GM23338 (cell line): Measurements from ENCODE around the gene SPECC1. TPM values are rescaled to one million over a fixed set of nuclear protein-coding genes. Genes with fewer than 3 reads are reported as not detected.
"Not testable (repeated sequence)": the region's sequence is repeated elsewhere in the genome, so short reads cannot be mapped to it uniquely, and the experiment has no call there.

Source experiments
- ATAC-seq: fragments of 200-7000 bp; cut with Tn5 transposase; 3 replicates; pipeline ENCODE4 v1.9.1; 2020
- DNase-seq: peaks from one replicate; pipeline ENCODE4 v3.0.0-alpha.2; 2015; ENCODE audit warnings: low spot score
- H2AFZ ChIP-seq: fragments of 200-600 bp; sonication (generic); 2 replicates; pipeline ENCODE4 v1.8.0; 2016; ENCODE audit warnings: antibody characterized with exemption, mild to moderate bottlenecking, moderate library complexity
- H3F3A ChIP-seq: fragments of 200-600 bp; sonication (generic); replicated peaks from 2 replicates; pipeline ENCODE4 v1.8.0; 2017; ENCODE audit warnings: antibody characterized with exemption, mixed run types, low read depth
- H3K27ac ChIP-seq: fragments of 200-600 bp; sonication (generic); 2 replicates; pipeline ENCODE4 v1.6.1; 2016; ENCODE audit warnings: low read depth
- H3K27me3 ChIP-seq: fragments of 200-600 bp; sonication (generic); 2 replicates; pipeline ENCODE4 v1.8.0; 2016; ENCODE audit warnings: mild to moderate bottlenecking, mixed run types, moderate library complexity; ENCODE audit not compliant: insufficient read depth
- H3K36me3 ChIP-seq: fragments of 200-600 bp; sonication (generic); 2 replicates; pipeline ENCODE4 v1.8.0; 2016; ENCODE audit warnings: mild to moderate bottlenecking; ENCODE audit not compliant: insufficient read depth
- H3K4me1 ChIP-seq: fragments of 200-600 bp; sonication (generic); 2 replicates; pipeline ENCODE4 v1.8.0; 2016; ENCODE audit warnings: mild to moderate bottlenecking, moderate library complexity; ENCODE audit not compliant: insufficient read depth
- H3K4me2 ChIP-seq: fragments of 200-600 bp; sonication (generic); 2 replicates; pipeline ENCODE4 v1.7.1; 2017; ENCODE audit warnings: mixed run types
- H3K4me3 ChIP-seq: fragments of 200-600 bp; sonication (generic); 2 replicates; pipeline ENCODE4 v1.6.1; 2016; ENCODE audit warnings: mixed run types
- H3K79me2 ChIP-seq: fragments of 200-600 bp; sonication (generic); replicated peaks from 2 replicates; pipeline ENCODE4 v1.8.0; 2017; ENCODE audit warnings: mild to moderate bottlenecking; ENCODE audit not compliant: insufficient read depth
- H3K9me2 ChIP-seq: fragments of 200-600 bp; sonication (generic); 2 replicates; pipeline ENCODE4 v1.8.0; 2017; ENCODE audit not compliant: insufficient read depth
- H4K20me1 ChIP-seq: fragments of 200-600 bp; sonication (generic); replicated peaks from 2 replicates; pipeline ENCODE4 v1.8.0; 2017; ENCODE audit warnings: mild to moderate bottlenecking; ENCODE audit not compliant: insufficient read depth
- H3K27ac Mint-ChIP-seq: 2 replicates; pipeline ENCODE4 v1.8.0; 2020; ENCODE audit warnings: inconsistent platforms, mild to moderate bottlenecking, moderate library complexity, mixed read lengths
- H3K27me3 Mint-ChIP-seq: 3 replicates; pipeline ENCODE4 v1.8.0; 2022; ENCODE audit warnings: low read depth, mild to moderate bottlenecking, moderate library complexity, mixed read lengths, inconsistent platforms; ENCODE audit not compliant: insufficient read depth, poor library complexity
- H3K36me3 Mint-ChIP-seq: 3 replicates; pipeline ENCODE4 v1.8.0; 2021; ENCODE audit warnings: low read depth, mild to moderate bottlenecking, inconsistent platforms, moderate library complexity, mixed read lengths
- H3K4me1 Mint-ChIP-seq: 3 replicates; pipeline ENCODE4 v1.8.0; 2020; ENCODE audit warnings: mild to moderate bottlenecking, inconsistent platforms, mixed read lengths
- H3K4me3 Mint-ChIP-seq: 3 replicates; pipeline ENCODE4 v1.8.0; 2021; ENCODE audit warnings: moderate library complexity, mild to moderate bottlenecking, inconsistent platforms, mixed read lengths
- H3K9me3 Mint-ChIP-seq: 3 replicates; pipeline ENCODE4 v1.8.0; 2020; ENCODE audit warnings: moderate library complexity, mild to moderate bottlenecking, inconsistent platforms, mixed read lengths
- CREB1 ChIP-seq: fragments of 250-450 bp; sonication (Bioruptor Pico); IDR thresholded peaks from 2 replicates; pipeline ENCODE4 v1.5.0; 2020; ENCODE audit warnings: low read depth, mild to moderate bottlenecking, moderate library complexity
- NANOG ChIP-seq: IDR thresholded peaks from 2 replicates; pipeline ENCODE4 v1.6.1; 2016; ENCODE audit warnings: antibody characterized with exemption, borderline replicate concordance
- REST ChIP-seq: IDR thresholded peaks from one replicate; pipeline ENCODE4 v1.6.1; 2018; ENCODE audit warnings: antibody characterized with exemption; ENCODE audit not compliant: unreplicated experiment
- polyA plus RNA-seq: library from polyadenylated mRNA; unstranded; fragments of >200 nt; fragmentation: Nextera tagmentation; extraction: Ambion mirVana; gene quantifications from 2 replicates; pipeline ENCODE4 v1.2.1, GENCODE V29; 2016
- total RNA-seq: library from RNA; depleted of rRNA; stranded (reverse); fragments of >200 nt; shearing (Covaris generic); gene quantifications from 2 replicates; pipeline ENCODE4 v1.2.3, GENCODE V29; 2014
- TF ChIP-seq, protein P1 (sequence below), 2 experiments: fragments of 200-600 bp in 1 of 2; sonication (generic) in 1 of 2; conservative IDR thresholded peaks; 2 replicates each; pipeline versions ENCODE4 v1.5.1 to v1.6.1; 2016 to 2017; ENCODE audit warnings: antibody characterized with exemption in 2 of 2, low read depth in 2 of 2, mild to moderate bottlenecking in 2 of 2, moderate library complexity in 1 of 2

Gene SPECC1
- total and polyA plus RNA-seq, 2 experiments from 2014 or later, result 42.6 to 101 TPM

- TF ChIP-seq REST (no peak), NANOG (no peak)
Measured at GRCh38 chr17:20315821-20316220, 306.7 kb downstream of the SPECC1 start (continued).

DNA sequence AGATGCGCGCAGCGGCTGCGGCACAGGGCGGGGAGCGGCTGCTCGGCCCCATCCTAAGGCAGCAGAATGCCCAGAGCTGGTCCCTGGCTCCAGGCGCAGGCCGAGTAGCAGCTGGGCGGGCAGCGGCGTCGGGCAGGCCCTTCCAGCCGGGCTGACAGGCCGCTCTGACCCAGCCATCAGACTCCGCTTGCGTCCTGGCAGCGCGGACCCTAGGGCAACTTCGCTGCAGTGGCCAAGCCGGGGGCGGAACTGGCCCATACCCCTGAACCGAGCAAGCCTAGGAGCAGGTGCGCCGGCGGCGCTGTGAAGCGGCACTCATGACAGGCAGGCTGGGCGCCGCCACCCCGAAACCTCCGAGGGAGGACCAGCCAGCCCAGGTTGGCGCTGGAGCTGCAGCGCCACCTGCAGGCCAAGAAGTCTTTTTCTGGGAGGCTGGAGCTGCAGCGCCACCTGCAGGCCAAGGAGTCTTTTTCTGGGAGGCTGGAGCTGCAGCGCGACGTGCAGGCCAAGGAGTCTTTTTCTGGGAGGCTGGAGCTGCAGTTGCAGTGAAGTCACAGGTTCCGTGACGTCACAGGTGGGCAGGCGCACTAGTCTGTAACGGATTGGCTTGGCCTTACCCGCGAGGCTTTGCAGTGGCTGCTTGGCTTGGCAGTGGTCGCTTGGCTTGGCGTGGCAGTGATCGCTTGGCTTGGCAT is 311.5 kb downstream of the SPECC1 start:
- H2AFZ ChIP-seq, H3K9me2 ChIP-seq, H3K4me1 Mint-ChIP-seq, H3K27me3 ChIP-seq, H3F3A ChIP-seq, H3K36me3 ChIP-seq, H4K20me1 ChIP-seq, H3K27me3 Mint-ChIP-seq, H3K36me3 Mint-ChIP-seq, H3K9me3 Mint-ChIP-seq, H3K27ac ChIP-seq, H3K79me2 ChIP-seq, H3K4me1 ChIP-seq, H3K27ac Mint-ChIP-seq: not testable (repeated sequence)
- TF ChIP-seq CREB1 (CRISPR knock-in tag), result peak; percentile 96
- TF ChIP-seq, protein P1, sequence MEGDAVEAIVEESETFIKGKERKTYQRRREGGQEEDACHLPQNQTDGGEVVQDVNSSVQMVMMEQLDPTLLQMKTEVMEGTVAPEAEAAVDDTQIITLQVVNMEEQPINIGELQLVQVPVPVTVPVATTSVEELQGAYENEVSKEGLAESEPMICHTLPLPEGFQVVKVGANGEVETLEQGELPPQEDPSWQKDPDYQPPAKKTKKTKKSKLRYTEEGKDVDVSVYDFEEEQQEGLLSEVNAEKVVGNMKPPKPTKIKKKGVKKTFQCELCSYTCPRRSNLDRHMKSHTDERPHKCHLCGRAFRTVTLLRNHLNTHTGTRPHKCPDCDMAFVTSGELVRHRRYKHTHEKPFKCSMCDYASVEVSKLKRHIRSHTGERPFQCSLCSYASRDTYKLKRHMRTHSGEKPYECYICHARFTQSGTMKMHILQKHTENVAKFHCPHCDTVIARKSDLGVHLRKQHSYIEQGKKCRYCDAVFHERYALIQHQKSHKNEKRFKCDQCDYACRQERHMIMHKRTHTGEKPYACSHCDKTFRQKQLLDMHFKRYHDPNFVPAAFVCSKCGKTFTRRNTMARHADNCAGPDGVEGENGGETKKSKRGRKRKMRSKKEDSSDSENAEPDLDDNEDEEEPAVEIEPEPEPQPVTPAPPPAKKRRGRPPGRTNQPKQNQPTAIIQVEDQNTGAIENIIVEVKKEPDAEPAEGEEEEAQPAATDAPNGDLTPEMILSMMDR (conservative IDR thresholded peaks at IDR 0.05; ENCODE audit: low read depth in 2 of 2), result peak; percentile 85 to 89
- ATAC-seq (peak; percentile 97), DNase-seq (peak; percentile 74)
- Histone ChIP-seq H3K4me2 (peak overlapping the region; percentile 78), H3K4me3 (peak overlapping the region; percentile 54)
- H3K4me3 Mint-ChIP-seq, result peak overlapping the region; percentile 41; the same call in 1 of the 3 replicates

GRCh38 chr17:20321357-20321756 is 312.2 kb downstream of the SPECC1 start:
- not testable (repeated sequence) for H3K27ac ChIP-seq, H3K36me3 ChIP-seq, H3F3A ChIP-seq, H3K36me3 Mint-ChIP-seq, H3K27me3 ChIP-seq, H3K27me3 Mint-ChIP-seq, H3K4me1 Mint-ChIP-seq, H3K4me3 ChIP-seq, H3K9me2 ChIP-seq, H3K4me1 ChIP-seq, H3K4me2 ChIP-seq, H4K20me1 ChIP-seq, ATAC-seq, DNase-seq, H3K79me2 ChIP-seq, H2AFZ ChIP-seq, H3K27ac Mint-ChIP-seq, H3K9me3 Mint-ChIP-seq, H3K4me3 Mint-ChIP-seq

DNA sequence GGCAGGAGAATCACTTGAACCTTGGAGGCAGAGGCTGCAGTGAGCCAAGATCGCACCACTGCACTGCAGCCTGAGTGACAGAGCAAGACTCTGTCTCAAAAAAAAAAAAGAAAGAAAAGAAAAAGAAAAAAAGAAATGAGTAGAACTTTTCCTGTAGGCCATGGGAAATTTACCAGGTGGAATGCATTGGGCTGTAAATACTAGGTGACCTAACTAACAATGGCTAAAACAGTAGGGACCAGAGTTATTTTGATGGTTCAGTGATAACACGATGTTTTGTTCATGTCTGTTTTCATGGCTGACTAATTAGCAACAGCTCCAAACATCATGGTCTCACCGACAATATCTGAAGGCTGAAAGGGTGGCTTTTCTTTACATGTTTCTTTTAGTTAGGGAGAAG is 318.6 kb downstream of the SPECC1 start:
- H3K27me3 Mint-ChIP-seq, DNase-seq: not testable (repeated sequence)

GRCh38 chr17:20351405-20351804 is 342.2 kb downstream of the SPECC1 start:
- H3K36me3 Mint-ChIP-seq, H3K79me2 ChIP-seq, DNase-seq, H3K4me3 Mint-ChIP-seq, H4K20me1 ChIP-seq, H3F3A ChIP-seq, H3K27ac Mint-ChIP-seq, H3K27ac ChIP-seq, H3K27me3 Mint-ChIP-seq, H3K4me3 ChIP-seq, H3K4me2 ChIP-seq, H3K27me3 ChIP-seq, H3K9me2 ChIP-seq, H3K9me3 Mint-ChIP-seq, H2AFZ ChIP-seq, H3K4me1 Mint-ChIP-seq, H3K4me1 ChIP-seq, H3K36me3 ChIP-seq: not testable (repeated sequence)
- peak; percentile 56 for ATAC-seq

More for the DNA sequence above, 318.6 kb downstream of the SPECC1 start:
- H3K27me3 ChIP-seq, H3K4me2 ChIP-seq, H3K36me3 Mint-ChIP-seq, H3F3A ChIP-seq, H3K36me3 ChIP-seq, H4K20me1 ChIP-seq, H3K4me1 Mint-ChIP-seq, H3K9me2 ChIP-seq, H2AFZ ChIP-seq, H3K4me3 ChIP-seq, H3K4me3 Mint-ChIP-seq, H3K27ac ChIP-seq, H3K79me2 ChIP-seq, ATAC-seq, H3K9me3 Mint-ChIP-seq, H3K4me1 ChIP-seq, H3K27ac Mint-ChIP-seq: not testable (repeated sequence)
